ENCODE results near the gene POLR2L. TPM values are rescaled to one million over a fixed set of nuclear protein-coding genes. Genes with fewer than 3 reads are reported as not detected.

POLR2L gene
- total RNA-seq, 1 donor from 2014 or later: 128 TPM

GRCh38 chr11:839875-840617, 2.3 kb downstream of the POLR2L start:
- Mint-ChIP-seq H3K36me3 (ENCODE audit: low read depth) (peaks cover 5% of the 10 kb centered on the region), H3K4me1 (peaks cover 17% of the 10 kb centered on the region), H3K4me3 (peak overlapping the region; percentile 85), H3K27me3 (ENCODE audit: low read depth) (peaks cover 10% of the 10 kb centered on the region), H3K9me3 (no peaks in the 10 kb centered on the region), H3K27ac (ENCODE audit: unreplicated experiment) (no peak overlapping the region)
- no peak for DNase-seq (ENCODE audit: low read depth, low spot score)
- TF ChIP-seq CTCF (conservative IDR thresholded peaks at IDR 0.05): peak; percentile 29

GRCh38 chr11:839280-839623, 3.1 kb downstream of the POLR2L start:
- Mint-ChIP-seq H3K9me3 (no peaks in the 10 kb centered on the region), H3K27me3 (ENCODE audit: low read depth) (peaks cover 6% of the 10 kb centered on the region), H3K36me3 (ENCODE audit: low read depth) (peaks cover 5% of the 10 kb centered on the region), H3K4me3 (peak overlapping the region; percentile 85), H3K4me1 (peaks cover 12% of the 10 kb centered on the region), H3K27ac (ENCODE audit: unreplicated experiment) (no peak overlapping the region)
- TF ChIP-seq CTCF (conservative IDR thresholded peaks at IDR 0.05): no peak
- no peak for DNase-seq (ENCODE audit: low read depth, low spot score)

- Mint-ChIP-seq H3K4me1 (peaks cover 18% of the 10 kb centered on the region), H3K27me3 (ENCODE audit: low read depth) (peaks cover 7% of the 10 kb centered on the region), H3K9me3 (no peaks in the 10 kb centered on the region), H3K4me3 (peak overlapping the region; percentile 75), H3K27ac (ENCODE audit: unreplicated experiment) (no peak overlapping the region), H3K36me3 (ENCODE audit: low read depth) (peaks cover 5% of the 10 kb centered on the region)
- no peak for DNase-seq (ENCODE audit: low read depth, low spot score)
- TF ChIP-seq CTCF (conservative IDR thresholded peaks at IDR 0.05): peak; percentile 39
These were observed 3.7 kb downstream of the POLR2L start for GRCh38 chr11:838441-839279.

GRCh38 chr11:837990-838307, 4.4 kb downstream of the POLR2L start:
- Mint-ChIP-seq H3K27me3 (ENCODE audit: low read depth) (peaks cover 3% of the 10 kb centered on the region), H3K4me3 (peak overlapping the region; percentile 75), H3K9me3 (no peaks in the 10 kb centered on the region), H3K27ac (ENCODE audit: unreplicated experiment) (no peak overlapping the region), H3K36me3 (ENCODE audit: low read depth) (peaks cover 5% of the 10 kb centered on the region), H3K4me1 (peaks cover 19% of the 10 kb centered on the region)
- no peak for TF ChIP-seq CTCF (conservative IDR thresholded peaks at IDR 0.05)
- DNase-seq (ENCODE audit: low read depth, low spot score): no peak

GRCh38 chr11:837189-837989, 4.9 kb downstream of the POLR2L start:
- peaks cover 5% of the 10 kb centered on the region for H3K36me3 Mint-ChIP-seq (ENCODE audit: low read depth)
- H3K27me3 Mint-ChIP-seq (ENCODE audit: low read depth): peaks cover 4% of the 10 kb centered on the region
- peaks cover 19% of the 10 kb centered on the region for H3K4me1 Mint-ChIP-seq
- peak overlapping the region; percentile 64 for H3K4me3 Mint-ChIP-seq
- DNase-seq (ENCODE audit: low read depth, low spot score): no peak
- no peak for TF ChIP-seq CTCF (conservative IDR thresholded peaks at IDR 0.05)
- no peak overlapping the region for H3K27ac Mint-ChIP-seq (ENCODE audit: unreplicated experiment)
- H3K9me3 Mint-ChIP-seq: no peaks in the 10 kb centered on the region
